HEK293 (cell line): ENCODE data around the gene OPHN1.

Experiments
- CTCF ChIA-PET: fragments of 350-600 bp; formaldehyde crosslinking; extraction: SDS; loops from one replicate; lab custom pipeline; 2021; ENCODE audit warnings: antibody characterized with exemption; lab: Yijun Ruan, JAX
- POLR2A ChIA-PET: fragments of 300-600 bp; formaldehyde crosslinking; extraction: SDS; loops from one replicate; lab custom pipeline; 2020; ENCODE audit warnings: antibody characterized with exemption, inconsistent platforms; lab: Yijun Ruan, JAX
- H3K27ac ChIP-seq: fragments of 200-500 bp; sonication (Bioruptor generic); 2 replicates; pipeline ENCODE4 v1.5.1; 2014; ENCODE audit warnings: low read depth, low read length, control low read depth, inconsistent platforms; ENCODE audit errors: extremely low read depth
- H3K36me3 ChIP-seq, 2 experiments: fragments of 200-500 bp in 1 of 2; sonication (Bioruptor generic) in 1 of 2; 1 replicate in 1 of 2; 2 replicates in 1 of 2; pipeline ENCODE4 v1.5.1; 2014 to 2017; ENCODE audit warnings: inconsistent platforms in 2 of 2, low read length in 2 of 2; ENCODE audit not compliant: control insufficient read depth in 2 of 2, insufficient read depth in 1 of 2
- H3K4me1 ChIP-seq: fragments of 200-500 bp; sonication (Bioruptor generic); 2 replicates; pipeline ENCODE4 v1.5.1; 2014; ENCODE audit warnings: mild to moderate bottlenecking, low read length, inconsistent platforms; ENCODE audit not compliant: control insufficient read depth, insufficient read depth
- H3K4me3 ChIP-seq: 2 replicates; pipeline ENCODE4 v1.5.1; 2011; ENCODE audit warnings: low read depth, mild to moderate bottlenecking, control low read depth, low read length, moderate library complexity
- H3K9me3 ChIP-seq: fragments of 200-500 bp; sonication (Bioruptor generic); 2 replicates; pipeline ENCODE4 v1.5.1; 2014; ENCODE audit warnings: low read depth, low read length, inconsistent platforms; ENCODE audit not compliant: control insufficient read depth, insufficient read depth
- GLIS2 ChIP-seq: fragments of 450-650 bp; formaldehyde crosslinking; IDR thresholded peaks from 2 replicates; pipeline ENCODE4 v1.5.1; 2016; ENCODE audit warnings: missing biosample characterization, missing genetic modification characterization
- KLF1 ChIP-seq: fragments of 450-650 bp; formaldehyde crosslinking; IDR thresholded peaks from 2 replicates; pipeline ENCODE4 v1.5.1; 2016; ENCODE audit warnings: missing biosample characterization, missing genetic modification characterization
- OVOL3 ChIP-seq: fragments of 450-650 bp; formaldehyde crosslinking; IDR thresholded peaks from 2 replicates; pipeline ENCODE4 v1.5.1; 2016; ENCODE audit warnings: missing biosample characterization, missing genetic modification characterization
- SP2 ChIP-seq: fragments of 450-650 bp; formaldehyde crosslinking; IDR thresholded peaks from 2 replicates; pipeline ENCODE4 v1.5.1; 2016; ENCODE audit warnings: missing biosample characterization, missing genetic modification characterization
- ZBTB7A ChIP-seq: fragments of 450-650 bp; formaldehyde crosslinking; IDR thresholded peaks from 2 replicates; pipeline ENCODE4 v1.5.1; 2016; ENCODE audit warnings: low read depth, missing biosample characterization, missing genetic modification characterization
- ZEB2 ChIP-seq: fragments of 450-650 bp; formaldehyde crosslinking; IDR thresholded peaks from 2 replicates; pipeline ENCODE4 v1.5.1; 2016; ENCODE audit warnings: missing biosample characterization, missing genetic modification characterization
- ZFP69B ChIP-seq: fragments of 450-650 bp; formaldehyde crosslinking; IDR thresholded peaks from 2 replicates; pipeline ENCODE4 v1.5.1; 2016; ENCODE audit warnings: missing biosample characterization, missing genetic modification characterization
- ZNF140 ChIP-seq: fragments of 450-650 bp; formaldehyde crosslinking; IDR thresholded peaks from 2 replicates; pipeline ENCODE4 v1.5.1; 2016; ENCODE audit warnings: missing biosample characterization, missing genetic modification characterization
- ZNF157 ChIP-seq: fragments of 450-650 bp; formaldehyde crosslinking; IDR thresholded peaks from 2 replicates; pipeline ENCODE4 v1.5.1; 2016; ENCODE audit warnings: missing biosample characterization, missing genetic modification characterization
- ZNF16 ChIP-seq: fragments of 450-650 bp; formaldehyde crosslinking; IDR thresholded peaks from 2 replicates; pipeline ENCODE4 v1.5.1; 2016; ENCODE audit warnings: low read depth, missing biosample characterization, missing genetic modification characterization
- ZNF169 ChIP-seq: fragments of 450-650 bp; formaldehyde crosslinking; IDR thresholded peaks from 2 replicates; pipeline ENCODE4 v1.5.1; 2016; ENCODE audit warnings: missing biosample characterization, missing genetic modification characterization
- ZNF391 ChIP-seq: fragments of 450-650 bp; formaldehyde crosslinking; IDR thresholded peaks from 2 replicates; pipeline ENCODE4 v1.5.1; 2016; ENCODE audit warnings: low read depth, missing biosample characterization, missing genetic modification characterization, borderline replicate concordance
- ZNF521 ChIP-seq: fragments of 450-650 bp; formaldehyde crosslinking; IDR thresholded peaks from 2 replicates; pipeline ENCODE4 v1.5.1; 2017; ENCODE audit warnings: missing biosample characterization, mild to moderate bottlenecking, missing genetic modification characterization
- ZNF571 ChIP-seq: fragments of 450-650 bp; formaldehyde crosslinking; IDR thresholded peaks from 2 replicates; pipeline ENCODE4 v1.5.0; 2017; ENCODE audit warnings: missing biosample characterization, missing genetic modification characterization
- ZNF600 ChIP-seq: fragments of 450-650 bp; formaldehyde crosslinking; IDR thresholded peaks from 2 replicates; pipeline ENCODE4 v1.5.1; 2016; ENCODE audit warnings: missing biosample characterization, missing genetic modification characterization
- ZNF707 ChIP-seq: fragments of 450-650 bp; formaldehyde crosslinking; IDR thresholded peaks from 2 replicates; pipeline ENCODE4 v1.5.1; 2016; ENCODE audit warnings: missing biosample characterization, missing genetic modification characterization
- TF ChIP-seq, protein P1 (sequence below): fragments of 450-650 bp; formaldehyde crosslinking; IDR thresholded peaks from 2 replicates; pipeline ENCODE4 v1.5.1; 2017; ENCODE audit warnings: missing biosample characterization, missing genetic modification characterization
- TF ChIP-seq, protein P2 (sequence below): fragments of 450-650 bp; formaldehyde crosslinking; IDR thresholded peaks from 2 replicates; pipeline ENCODE4 v1.5.1; 2017; ENCODE audit warnings: missing biosample characterization, mild to moderate bottlenecking, missing genetic modification characterization, moderate library complexity
- TF ChIP-seq, protein P3 (sequence below): fragments of 450-650 bp; formaldehyde crosslinking; IDR thresholded peaks from 2 replicates; pipeline ENCODE4 v1.5.1; 2016; ENCODE audit warnings: missing biosample characterization, missing genetic modification characterization
- TF ChIP-seq, protein P4 (sequence below): fragments of 450-650 bp; formaldehyde crosslinking; IDR thresholded peaks from 2 replicates; pipeline ENCODE4 v1.5.1; 2016; ENCODE audit warnings: missing biosample characterization, missing genetic modification characterization

The OPHN1 gene

DNA sequence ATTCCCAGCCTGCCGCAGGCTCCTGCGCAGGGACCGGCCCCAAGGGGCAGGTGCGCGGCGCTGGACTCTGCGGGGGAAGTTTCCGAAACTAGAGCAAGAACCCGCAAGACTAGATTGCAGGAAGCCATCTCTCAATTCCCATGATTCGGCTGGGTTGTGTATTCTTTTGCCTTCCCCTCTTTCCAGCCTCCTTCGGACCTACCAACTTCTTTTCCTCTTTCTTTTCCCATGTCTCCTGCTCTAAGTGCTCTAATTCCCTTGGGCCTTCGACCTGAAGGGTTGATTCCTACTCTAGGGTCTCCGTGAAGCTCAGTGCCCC, 645 bp upstream of the OPHN1 start (continued):
- TF ChIP-seq, protein P1, sequence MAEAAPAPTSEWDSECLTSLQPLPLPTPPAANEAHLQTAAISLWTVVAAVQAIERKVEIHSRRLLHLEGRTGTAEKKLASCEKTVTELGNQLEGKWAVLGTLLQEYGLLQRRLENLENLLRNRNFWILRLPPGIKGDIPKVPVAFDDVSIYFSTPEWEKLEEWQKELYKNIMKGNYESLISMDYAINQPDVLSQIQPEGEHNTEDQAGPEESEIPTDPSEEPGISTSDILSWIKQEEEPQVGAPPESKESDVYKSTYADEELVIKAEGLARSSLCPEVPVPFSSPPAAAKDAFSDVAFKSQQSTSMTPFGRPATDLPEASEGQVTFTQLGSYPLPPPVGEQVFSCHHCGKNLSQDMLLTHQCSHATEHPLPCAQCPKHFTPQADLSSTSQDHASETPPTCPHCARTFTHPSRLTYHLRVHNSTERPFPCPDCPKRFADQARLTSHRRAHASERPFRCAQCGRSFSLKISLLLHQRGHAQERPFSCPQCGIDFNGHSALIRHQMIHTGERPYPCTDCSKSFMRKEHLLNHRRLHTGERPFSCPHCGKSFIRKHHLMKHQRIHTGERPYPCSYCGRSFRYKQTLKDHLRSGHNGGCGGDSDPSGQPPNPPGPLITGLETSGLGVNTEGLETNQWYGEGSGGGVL (tag by site-specific recombination), result peak; percentile 67

DNA sequence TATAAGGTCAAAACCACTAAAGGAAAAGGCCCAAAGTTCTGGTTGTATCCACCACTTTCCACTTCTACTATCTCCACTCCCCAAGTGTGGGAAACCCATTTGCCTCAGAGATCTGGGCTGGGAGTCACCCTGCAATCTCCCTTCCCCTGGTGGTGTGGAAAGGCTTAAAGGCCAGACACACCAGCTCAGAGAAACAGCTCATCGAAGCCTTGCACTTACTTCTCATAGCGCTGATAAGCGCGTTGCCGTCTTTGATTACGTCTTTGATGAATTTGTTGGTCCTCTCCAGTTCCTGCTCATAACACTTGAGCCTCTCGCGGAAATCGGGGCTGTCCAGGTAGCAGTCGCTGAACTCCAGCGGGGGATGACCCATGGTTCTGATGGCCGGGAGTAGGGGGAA, 647 bp downstream of the OPHN1 start:
- Histone ChIP-seq H3K9me3 (no peaks in the 10 kb centered on the region), H3K4me1 (peaks cover 6% of the 10 kb centered on the region), H3K36me3 (peaks cover 0 to 2% of the 10 kb centered on the region in 2 experiments; a peak in 1 of 3 replicates), H3K4me3 (peak overlapping the region; percentile 55), H3K27ac (peak overlapping the region; percentile 58)
- ChIA-PET CTCF (interaction anchor here (0.6 to 1.2 kb wide), 8 partner anchors 10 to 954 kb away, joined by 3 to 5 read pairs (median 3); no protein-coding TSS in a partner anchor), POLR2A (interaction anchor here (0.5 to 1.8 kb wide), 5 partner anchors 9 to 65 kb away, joined by 3 to 7 read pairs (median 3); partner anchors contain the start of gene YIPF6)
- TF ChIP-seq, protein P2, sequence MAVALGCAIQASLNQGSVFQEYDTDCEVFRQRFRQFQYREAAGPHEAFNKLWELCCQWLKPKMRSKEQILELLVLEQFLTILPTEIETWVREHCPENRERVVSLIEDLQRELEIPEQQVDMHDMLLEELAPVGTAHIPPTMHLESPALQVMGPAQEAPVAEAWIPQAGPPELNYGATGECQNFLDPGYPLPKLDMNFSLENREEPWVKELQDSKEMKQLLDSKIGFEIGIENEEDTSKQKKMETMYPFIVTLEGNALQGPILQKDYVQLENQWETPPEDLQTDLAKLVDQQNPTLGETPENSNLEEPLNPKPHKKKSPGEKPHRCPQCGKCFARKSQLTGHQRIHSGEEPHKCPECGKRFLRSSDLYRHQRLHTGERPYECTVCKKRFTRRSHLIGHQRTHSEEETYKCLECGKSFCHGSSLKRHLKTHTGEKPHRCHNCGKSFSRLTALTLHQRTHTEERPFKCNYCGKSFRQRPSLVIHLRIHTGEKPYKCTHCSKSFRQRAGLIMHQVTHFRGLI (tag by site-specific recombination), result no peak
- TF ChIP-seq, protein P3, sequence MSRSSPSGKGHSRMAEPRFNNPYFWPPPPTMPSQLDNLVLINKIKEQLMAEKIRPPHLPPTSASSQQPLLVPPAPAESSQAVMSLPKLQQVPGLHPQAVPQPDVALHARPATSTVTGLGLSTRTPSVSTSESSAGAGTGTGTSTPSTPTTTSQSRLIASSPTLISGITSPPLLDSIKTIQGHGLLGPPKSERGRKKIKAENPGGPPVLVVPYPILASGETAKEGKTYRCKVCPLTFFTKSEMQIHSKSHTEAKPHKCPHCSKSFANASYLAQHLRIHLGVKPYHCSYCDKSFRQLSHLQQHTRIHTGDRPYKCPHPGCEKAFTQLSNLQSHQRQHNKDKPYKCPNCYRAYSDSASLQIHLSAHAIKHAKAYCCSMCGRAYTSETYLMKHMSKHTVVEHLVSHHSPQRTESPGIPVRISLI (tag by site-specific recombination), result no peak
- TF ChIP-seq ZNF571 (tag by site-specific recombination) (no peak), ZNF169 (no peak), ZNF521 (no peak), ZNF140 (tag by site-specific recombination) (no peak)

DNA sequence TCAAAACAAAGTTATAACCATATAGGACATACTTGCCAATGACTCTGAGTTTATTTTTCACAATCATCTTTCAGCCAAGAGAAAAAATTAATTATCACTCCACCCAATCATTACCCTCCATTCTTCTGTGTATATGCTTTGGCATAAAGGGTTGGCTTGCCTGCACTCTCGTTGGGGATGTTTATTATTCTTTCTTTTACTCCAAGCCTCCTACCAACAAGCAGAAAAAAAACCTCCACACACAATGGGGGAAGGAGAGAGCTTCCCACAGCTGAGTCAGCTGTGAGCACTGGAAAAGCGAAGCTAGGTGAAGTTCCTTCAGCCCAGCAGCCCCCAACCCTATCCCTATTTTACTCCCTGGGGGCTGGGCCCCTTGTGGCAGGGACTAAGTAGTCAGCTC, 1.5 kb downstream of the OPHN1 start:
- no peaks in the 10 kb centered on the region for H3K9me3 ChIP-seq
- peaks cover 6% of the 10 kb centered on the region for H3K4me1 ChIP-seq
- POLR2A ChIA-PET, result interaction anchor here (1.5 to 1.8 kb wide), 2 partner anchors 17 to 66 kb away, joined by 4 to 7 read pairs; partner anchors contain the start of gene YIPF6
- no peak overlapping the region for H3K4me3 ChIP-seq
- CTCF ChIA-PET, result interaction anchor here (0.7 to 1.2 kb wide), 6 partner anchors 10 to 955 kb away, joined by 3 to 5 read pairs (median 3); no protein-coding TSS in a partner anchor
- H3K27ac ChIP-seq, result no peak overlapping the region; the same call in 1 of the 2 replicates
- TF ChIP-seq ZNF707 (tag by site-specific recombination), result no peak
- no peak for TF ChIP-seq ZNF391 (tag by site-specific recombination)
- TF ChIP-seq ZNF157, result no peak
- no peak for TF ChIP-seq OVOL3 (tag by site-specific recombination)
- TF ChIP-seq, all 188 proteins: peak for 0
- peaks cover 2% of the 10 kb centered on the region in 2 experiments; a peak in 2 of 3 replicates for H3K36me3 ChIP-seq

DNA sequence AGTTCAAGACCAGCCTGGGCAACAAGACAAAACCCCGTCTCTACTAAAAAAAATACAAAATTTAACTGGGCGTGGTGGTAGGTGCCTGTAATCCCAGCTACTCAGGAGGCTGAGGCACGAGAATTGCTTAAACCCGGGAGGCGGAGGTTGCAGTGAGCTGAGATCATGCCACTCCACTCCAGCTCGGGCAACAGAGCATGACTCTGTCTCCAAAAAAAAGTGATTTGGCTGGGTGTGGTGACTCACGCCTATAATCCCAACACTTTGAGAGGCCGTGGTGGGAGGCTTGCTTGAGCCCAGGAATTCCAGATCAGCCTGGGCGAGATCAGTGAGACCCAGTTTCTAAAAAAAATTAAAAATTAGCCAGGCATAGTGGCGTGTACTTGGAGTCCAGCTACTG, 4.1 kb downstream of the OPHN1 start:
- Histone ChIP-seq H3K9me3 (no peaks in the 10 kb centered on the region), H3K4me1 (peaks cover 6% of the 10 kb centered on the region), H3K36me3 (peaks cover 2 to 3% of the 10 kb centered on the region in 2 experiments; a peak in 2 of 3 replicates), H3K4me3 (no peak overlapping the region), H3K27ac (no peak overlapping the region)
- ChIA-PET CTCF (interaction anchor here (0.7 kb wide), 1 partner anchor 192 kb away, joined by 3 read pairs; no protein-coding TSS in a partner anchor), POLR2A (no interaction called here)
- TF ChIP-seq ZBTB7A, result no peak
- TF ChIP-seq ZEB2 (tag by site-specific recombination), result peak; percentile 22; the same call in 1 of the 2 replicates
- TF ChIP-seq, protein P3 (tag by site-specific recombination), result peak; percentile 90
- TF ChIP-seq GLIS2, result peak; percentile 17; the same call in 1 of the 2 replicates
- peak; percentile 86 for TF ChIP-seq ZNF600 (tag by site-specific recombination)
- 0 out of 2 replicates have a peak, but pooled peaks have one; percentile 65 for TF ChIP-seq ZFP69B (tag by site-specific recombination)
- TF ChIP-seq, protein P4, sequence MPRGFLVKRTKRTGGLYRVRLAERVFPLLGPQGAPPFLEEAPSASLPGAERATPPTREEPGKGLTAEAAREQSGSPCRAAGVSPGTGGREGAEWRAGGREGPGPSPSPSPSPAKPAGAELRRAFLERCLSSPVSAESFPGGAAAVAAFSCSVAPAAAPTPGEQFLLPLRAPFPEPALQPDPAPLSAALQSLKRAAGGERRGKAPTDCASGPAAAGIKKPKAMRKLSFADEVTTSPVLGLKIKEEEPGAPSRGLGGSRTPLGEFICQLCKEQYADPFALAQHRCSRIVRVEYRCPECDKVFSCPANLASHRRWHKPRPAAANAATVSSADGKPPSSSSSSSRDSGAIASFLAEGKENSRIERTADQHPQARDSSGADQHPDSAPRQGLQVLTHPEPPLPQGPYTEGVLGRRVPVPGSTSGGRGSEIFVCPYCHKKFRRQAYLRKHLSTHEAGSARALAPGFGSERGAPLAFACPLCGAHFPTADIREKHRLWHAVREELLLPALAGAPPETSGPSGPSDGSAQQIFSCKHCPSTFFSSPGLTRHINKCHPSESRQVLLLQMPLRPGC (tag by site-specific recombination), result peak; percentile 40; the same call in 1 of the 2 replicates
- TF ChIP-seq ZNF16 (tag by site-specific recombination), result no peak
- 0 out of 2 replicates have a peak, but pooled peaks have one; percentile 24 for TF ChIP-seq SP2
- TF ChIP-seq KLF1 (tag by site-specific recombination), result peak; percentile 78
